ENCODE measurements around the gene PLD2.

DNA sequence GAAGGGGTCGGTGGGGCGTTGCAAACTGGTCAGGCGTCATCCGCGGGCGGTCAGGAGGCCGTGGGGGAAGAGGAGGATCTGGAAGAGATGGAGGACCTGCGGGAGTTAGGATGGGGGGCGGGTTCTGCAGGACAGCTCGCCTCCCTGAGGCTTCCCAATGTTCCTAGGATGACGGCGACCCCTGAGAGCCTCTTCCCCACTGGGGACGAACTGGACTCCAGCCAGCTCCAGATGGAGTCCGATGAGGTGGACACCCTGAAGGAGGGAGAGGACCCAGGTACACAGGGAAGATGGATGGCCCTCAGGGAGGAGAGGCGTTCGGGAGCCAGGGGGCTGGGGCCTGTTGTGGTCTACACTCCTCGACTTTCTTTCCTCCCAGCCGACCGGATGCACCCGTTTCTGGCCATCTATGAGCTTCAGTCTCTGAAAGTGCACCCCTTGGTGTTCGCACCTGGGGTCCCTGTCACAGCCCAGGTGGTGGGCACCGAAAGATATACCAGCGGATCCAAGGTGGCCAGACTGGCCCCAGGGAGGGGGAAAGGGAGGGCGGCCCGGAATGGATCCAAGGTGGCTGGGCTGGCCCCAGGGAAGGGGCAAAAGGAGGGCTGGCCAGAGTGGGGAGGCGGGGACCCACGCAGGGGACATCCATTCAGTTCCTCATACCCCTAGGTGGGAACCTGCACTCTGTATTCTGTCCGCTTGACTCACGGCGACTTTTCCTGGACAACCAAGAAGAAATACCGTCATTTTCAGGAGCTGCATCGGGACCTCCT lies 839 bp downstream of the PLD2 start:
- TF ChIP-seq, protein P1, sequence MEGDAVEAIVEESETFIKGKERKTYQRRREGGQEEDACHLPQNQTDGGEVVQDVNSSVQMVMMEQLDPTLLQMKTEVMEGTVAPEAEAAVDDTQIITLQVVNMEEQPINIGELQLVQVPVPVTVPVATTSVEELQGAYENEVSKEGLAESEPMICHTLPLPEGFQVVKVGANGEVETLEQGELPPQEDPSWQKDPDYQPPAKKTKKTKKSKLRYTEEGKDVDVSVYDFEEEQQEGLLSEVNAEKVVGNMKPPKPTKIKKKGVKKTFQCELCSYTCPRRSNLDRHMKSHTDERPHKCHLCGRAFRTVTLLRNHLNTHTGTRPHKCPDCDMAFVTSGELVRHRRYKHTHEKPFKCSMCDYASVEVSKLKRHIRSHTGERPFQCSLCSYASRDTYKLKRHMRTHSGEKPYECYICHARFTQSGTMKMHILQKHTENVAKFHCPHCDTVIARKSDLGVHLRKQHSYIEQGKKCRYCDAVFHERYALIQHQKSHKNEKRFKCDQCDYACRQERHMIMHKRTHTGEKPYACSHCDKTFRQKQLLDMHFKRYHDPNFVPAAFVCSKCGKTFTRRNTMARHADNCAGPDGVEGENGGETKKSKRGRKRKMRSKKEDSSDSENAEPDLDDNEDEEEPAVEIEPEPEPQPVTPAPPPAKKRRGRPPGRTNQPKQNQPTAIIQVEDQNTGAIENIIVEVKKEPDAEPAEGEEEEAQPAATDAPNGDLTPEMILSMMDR (IDR thresholded peaks at IDR 0.05) = no peak
- no peak for TF ChIP-seq EP300 (IDR thresholded peaks at IDR 0.05)

Data from suprapubic skin (tissue), 3 donors.